ENCODE results near the gene TMEM255B.
"Not testable (repeated sequence)": the region's sequence is repeated elsewhere in the genome, so short reads cannot be mapped to it uniquely, and the experiment has no call there.

Gene TMEM255B

DNA sequence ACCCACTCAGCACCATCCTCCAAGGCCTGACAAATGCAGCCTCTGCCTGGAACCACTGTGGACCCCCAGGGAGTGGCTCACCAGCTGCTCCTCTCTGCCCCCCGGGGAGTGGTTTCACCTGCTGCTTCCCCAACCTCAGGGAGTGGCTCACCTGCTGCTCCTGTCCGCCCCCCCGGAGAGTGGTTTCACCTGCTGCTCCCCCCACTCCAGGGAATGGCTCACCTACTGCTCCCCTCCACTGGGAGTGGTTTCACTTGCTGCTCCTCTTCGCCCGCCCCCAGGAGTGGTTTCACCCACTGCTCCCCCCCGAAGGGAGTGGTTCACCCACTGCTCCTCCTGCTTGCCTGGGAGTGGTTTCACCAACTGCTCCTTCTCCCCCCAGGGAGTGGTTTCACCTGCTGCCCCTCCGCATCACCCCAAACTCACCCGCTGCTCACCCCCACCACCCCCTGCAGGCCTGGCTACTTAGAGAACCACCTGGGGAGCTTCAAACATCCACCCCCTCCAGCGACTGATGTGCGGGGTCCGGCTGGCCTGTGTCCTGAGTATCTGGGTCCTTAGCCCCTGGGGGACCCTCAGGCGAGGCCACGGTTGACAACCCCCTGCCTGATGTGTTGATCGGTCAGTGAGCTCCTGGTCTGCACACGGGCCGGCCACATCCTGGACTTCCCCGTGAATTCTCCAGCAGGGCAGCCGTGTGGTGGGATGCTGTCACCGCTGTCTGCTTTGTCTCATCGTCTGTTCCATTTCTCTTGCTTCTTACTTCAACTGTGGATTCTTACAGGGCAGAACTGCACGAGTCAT, 14.6 kb upstream of the TMEM255B start:
- Histone ChIP-seq H4K20me1 (ENCODE audit: insufficient read depth, low read length, poor library complexity, severe bottlenecking) (no peaks in the 10 kb centered on the region), H3K79me2 (ENCODE audit: insufficient read depth, low read length) (no peaks in the 10 kb centered on the region), H3K4me1 (ENCODE audit: insufficient read depth, low read length, poor library complexity, severe bottlenecking) (peaks cover 31% of the 10 kb centered on the region), H3K4me3 (ENCODE audit: low read length, poor library complexity, severe bottlenecking) (no peak overlapping the region), H3F3A (ENCODE audit: low read depth) (0 out of 2 replicates have a peak, but pooled peaks cover 5% of the 10 kb centered on the region), H3K9me3 (ENCODE audit: insufficient read depth, low read depth, low read length) (no peaks in the 10 kb centered on the region), H3K27me3 (ENCODE audit: insufficient read depth, low read length, poor library complexity, severe bottlenecking) (no peaks in the 10 kb centered on the region), H3K36me3 (ENCODE audit: insufficient read depth, low read length) (no peaks in the 10 kb centered on the region), H3K9me2 (replicated peaks; ENCODE audit: low read depth, low read length) (no peaks in the 10 kb centered on the region), H3K4me2 (ENCODE audit: low read depth, low read length, poor library complexity, severe bottlenecking) (no peak overlapping the region), H3K9ac (ENCODE audit: low read depth, low read length, poor library complexity, severe bottlenecking) (no peak overlapping the region), H2AFZ (ENCODE audit: low read length) (no peak overlapping the region)
- TF ChIP-seq CTCF (conservative IDR thresholded peaks at IDR 0.05; ENCODE audit: low read length) (no peak), EZH2phosphoT487 (IDR thresholded peaks at IDR 0.05; ENCODE audit: borderline replicate concordance) (no peak)

DNA sequence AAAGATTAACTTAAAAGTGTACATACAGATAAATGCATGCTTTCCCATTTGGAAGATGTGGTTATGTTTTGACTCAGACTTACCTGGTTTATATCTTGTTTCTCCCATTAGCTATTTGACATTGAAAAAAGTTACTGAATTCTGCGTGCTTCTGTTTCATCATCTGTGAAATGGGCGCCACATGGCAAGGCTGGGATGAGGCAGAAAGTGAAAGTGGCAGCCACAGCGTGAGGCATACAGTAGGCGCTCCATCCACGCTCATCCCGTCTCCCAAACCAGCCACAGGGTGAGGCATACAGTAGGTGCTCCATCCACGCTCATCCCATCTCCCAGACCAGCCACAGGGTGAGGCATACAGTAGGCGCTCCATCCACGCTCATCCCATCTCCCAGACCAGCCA, 14.0 kb upstream of the TMEM255B start:
- Histone ChIP-seq H3K4me2 (ENCODE audit: low read depth, low read length, poor library complexity, severe bottlenecking) (no peak overlapping the region), H3K4me3 (ENCODE audit: low read length, poor library complexity, severe bottlenecking) (no peak overlapping the region), H4K20me1 (ENCODE audit: insufficient read depth, low read length, poor library complexity, severe bottlenecking) (no peaks in the 10 kb centered on the region), H3K9me2 (replicated peaks; ENCODE audit: low read depth, low read length) (no peaks in the 10 kb centered on the region), H3K36me3 (ENCODE audit: insufficient read depth, low read length) (no peaks in the 10 kb centered on the region), H3K4me1 (ENCODE audit: insufficient read depth, low read length, poor library complexity, severe bottlenecking) (peaks cover 29% of the 10 kb centered on the region), H3K79me2 (ENCODE audit: insufficient read depth, low read length) (no peaks in the 10 kb centered on the region), H2AFZ (ENCODE audit: low read length) (no peak overlapping the region), H3K27me3 (ENCODE audit: insufficient read depth, low read length, poor library complexity, severe bottlenecking) (no peaks in the 10 kb centered on the region), H3F3A (ENCODE audit: low read depth) (0 out of 2 replicates have a peak, but pooled peaks cover 5% of the 10 kb centered on the region), H3K9ac (ENCODE audit: low read depth, low read length, poor library complexity, severe bottlenecking) (no peak overlapping the region), H3K9me3 (ENCODE audit: insufficient read depth, low read depth, low read length) (no peaks in the 10 kb centered on the region)
- no peak for TF ChIP-seq EZH2phosphoT487 (IDR thresholded peaks at IDR 0.05; ENCODE audit: borderline replicate concordance)
- TF ChIP-seq CTCF (conservative IDR thresholded peaks at IDR 0.05; ENCODE audit: low read length): no peak

DNA sequence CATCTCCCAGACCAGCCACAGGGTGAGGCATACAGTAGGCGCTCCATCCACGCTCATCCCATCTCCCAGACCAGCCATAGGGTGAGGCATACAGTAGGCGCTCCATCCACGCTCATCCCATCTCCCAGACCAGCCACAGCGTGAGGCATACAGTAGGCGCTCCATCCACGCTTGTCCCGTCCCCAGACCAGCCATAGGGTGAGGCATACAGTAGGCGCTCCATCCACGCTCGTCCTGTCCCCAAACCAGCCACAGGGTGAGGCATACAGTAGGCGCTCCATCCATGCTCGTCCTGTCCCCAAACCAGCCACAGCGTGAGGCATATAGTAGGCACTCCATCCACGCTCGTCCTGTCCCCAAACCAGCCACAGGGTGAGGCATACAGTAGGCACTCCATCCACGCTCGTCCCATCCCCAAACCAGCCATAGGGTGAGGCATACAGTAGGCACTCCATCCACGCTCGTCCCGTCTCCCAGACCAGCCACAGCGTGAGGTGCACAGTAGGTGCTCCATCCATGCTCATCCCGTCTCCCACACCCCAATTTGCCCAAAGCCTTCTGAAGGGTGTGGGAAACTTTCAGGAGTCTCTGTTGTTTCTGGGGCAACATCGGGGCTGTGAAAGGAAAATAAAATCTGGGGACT, 13.4 kb upstream of the TMEM255B start:
- H3F3A ChIP-seq (ENCODE audit: low read depth); H3K27me3 ChIP-seq (ENCODE audit: insufficient read depth, low read length, poor library complexity, severe bottlenecking); H3K9me2 ChIP-seq (replicated peaks; ENCODE audit: low read depth, low read length); H4K20me1 ChIP-seq (ENCODE audit: insufficient read depth, low read length, poor library complexity, severe bottlenecking); H3K9ac ChIP-seq (ENCODE audit: low read depth, low read length, poor library complexity, severe bottlenecking); H3K79me2 ChIP-seq (ENCODE audit: insufficient read depth, low read length); H2AFZ ChIP-seq (ENCODE audit: low read length); H3K4me3 ChIP-seq (ENCODE audit: low read length, poor library complexity, severe bottlenecking); H3K36me3 ChIP-seq (ENCODE audit: insufficient read depth, low read length); H3K4me2 ChIP-seq (ENCODE audit: low read depth, low read length, poor library complexity, severe bottlenecking); H3K9me3 ChIP-seq (ENCODE audit: insufficient read depth, low read depth, low read length): not testable (repeated sequence)
- H3K4me1 ChIP-seq (ENCODE audit: insufficient read depth, low read length, poor library complexity, severe bottlenecking): peaks cover 24% of the 10 kb centered on the region
